Smooth muscle cell of trachea (primary cell): ENCODE results near the gene CTDSP1. TPM values are rescaled to one million over a fixed set of nuclear protein-coding genes. Genes with fewer than 3 reads are reported as not detected.

Experiments used
- total RNA-seq: library from RNA; depleted of rRNA; stranded (reverse); fragments of >200 nt; gene quantifications from 2 replicates; pipeline ENCODE4 v1.2.1, GENCODE V29; 2014

CTDSP1 gene
- 53.4 and 88.0 TPM in 2 replicates for total RNA-seq

DNA sequence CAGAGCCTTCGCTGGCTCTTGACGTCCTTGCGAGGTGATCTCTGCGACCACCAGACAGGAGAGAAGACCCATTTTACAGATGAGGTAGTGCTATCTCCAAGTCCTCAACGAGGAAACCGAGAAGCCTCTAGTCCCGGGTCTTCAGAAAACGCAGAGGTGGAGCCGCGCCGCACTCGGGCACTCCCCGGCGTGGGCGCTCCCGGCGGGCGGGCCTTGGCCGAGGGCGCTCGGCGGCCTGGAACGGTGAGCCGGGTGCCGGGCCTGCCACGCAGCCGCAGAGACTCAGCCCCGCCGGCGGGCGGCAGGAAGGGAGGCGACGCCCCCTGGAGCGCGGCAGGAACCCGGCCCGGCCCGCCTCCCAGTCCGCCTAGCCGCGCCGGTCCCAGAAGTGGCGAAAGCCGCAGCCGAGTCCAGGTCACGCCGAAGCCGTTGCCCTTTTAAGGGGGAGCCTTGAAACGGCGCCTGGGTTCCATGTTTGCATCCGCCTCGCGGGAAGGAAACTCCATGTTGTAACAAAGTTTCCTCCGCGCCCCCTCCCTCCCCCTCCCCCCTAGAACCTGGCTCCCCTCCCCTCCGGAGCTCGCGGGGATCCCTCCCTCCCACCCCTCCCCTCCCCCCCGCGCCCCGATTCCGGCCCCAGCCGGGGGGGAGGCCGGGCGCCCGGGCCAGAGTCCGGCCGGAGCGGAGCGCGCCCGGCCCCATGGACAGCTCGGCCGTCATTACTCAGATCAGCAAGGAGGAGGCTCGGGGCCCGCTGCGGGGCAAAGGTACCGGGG lies at the start of gene CTDSP1:
Gene CTDSP1, plus strand, starts transcription at position 478 of the 776 bp plus-strand sequence. Its CDS starts 223 bp downstream, at position 701.

DNA sequence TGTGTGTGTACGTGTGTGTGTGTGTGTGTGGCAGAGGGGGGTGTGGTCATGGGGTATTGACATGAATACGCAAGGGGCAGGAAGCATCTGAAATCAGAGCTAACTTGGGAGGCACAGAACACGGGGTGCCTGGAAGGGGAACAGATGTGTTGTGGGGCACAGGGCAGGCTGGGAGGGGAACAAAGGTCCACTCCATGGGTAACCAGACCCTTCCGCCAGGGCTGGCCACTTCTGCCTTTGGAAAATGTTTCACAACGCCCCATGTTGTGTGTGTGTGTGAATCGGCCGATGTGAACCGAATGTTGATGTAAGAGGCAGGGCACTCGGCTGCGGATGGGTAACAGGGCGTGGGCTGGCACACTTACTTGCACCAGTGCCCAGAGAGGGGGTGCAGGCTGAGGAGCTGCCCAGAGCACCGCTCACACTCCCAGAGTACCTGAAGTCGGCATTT lies 17.7 kb upstream of the CTDSP1 start, which contains the start of gene SLC11A1:
Gene SLC11A1, plus strand, starts transcription at position 358 of the 451 bp plus-strand sequence. CDS start 96 bp downstream, outside the sequence.

DNA sequence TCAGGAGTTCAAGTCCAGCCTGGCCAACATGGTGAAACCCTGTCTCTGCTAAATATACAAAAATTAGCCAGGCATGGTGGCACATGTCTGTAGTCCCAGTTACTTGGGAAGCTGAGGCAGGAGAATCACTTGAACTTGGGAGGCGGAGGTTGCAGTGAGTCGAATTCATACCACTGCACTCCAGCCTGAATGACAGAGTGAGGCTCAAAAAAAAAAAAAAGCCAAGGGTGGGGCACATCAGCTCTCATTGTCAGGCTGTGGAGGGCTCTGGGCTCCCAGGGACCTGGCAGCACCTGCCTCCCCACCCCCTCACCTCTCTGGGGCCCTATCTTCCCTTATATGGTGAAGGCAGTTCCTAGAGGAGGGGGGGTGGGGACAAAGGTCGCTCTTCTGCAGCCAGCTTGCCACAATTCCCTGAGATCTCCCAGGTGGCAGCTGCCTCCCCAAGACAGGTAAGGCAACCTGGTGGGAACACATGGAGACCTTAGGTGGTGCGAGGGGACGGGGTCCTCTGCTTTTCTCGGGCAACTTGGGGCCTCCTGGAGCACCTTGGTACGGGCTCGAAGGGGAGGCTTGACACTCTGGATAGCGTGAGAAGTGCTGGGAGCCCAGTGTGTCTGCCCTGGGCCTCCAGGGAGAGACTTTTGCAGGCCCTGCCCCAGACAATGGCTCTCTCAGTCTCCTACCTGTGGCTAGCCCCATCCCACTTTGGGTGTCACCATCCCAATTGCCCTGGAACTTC lies 19.2 kb downstream of the CTDSP1 start, which contains the start of gene VIL1:
Gene VIL1, plus strand, starts transcription at position 407 of the 742 bp plus-strand sequence. CDS start 4,656 bp downstream, outside the sequence.

Other genes with a start within 250 kb of the CTDSP1 start
- gene CXCR1, start 232.9 kb upstream of the CTDSP1 start, total RNA-seq = not detected in 2 replicates
- gene ARPC2, start 182.7 kb upstream of the CTDSP1 start, total RNA-seq = 224 and 365 TPM in 2 replicates
- gene GPBAR1, start 138.9 kb upstream of the CTDSP1 start, total RNA-seq = not detected in 2 replicates
- 153 and 157 TPM in 2 replicates for gene AAMP, start 129.7 kb upstream of the CTDSP1 start, total RNA-seq
- gene PNKD, start 129.3 kb upstream of the CTDSP1 start, total RNA-seq = 26.1 and 29.1 TPM in 2 replicates
- 111 and 299 TPM in 2 replicates for gene TMBIM1, start 107.4 kb upstream of the CTDSP1 start, total RNA-seq
- gene CATIP, start 43.0 kb upstream of the CTDSP1 start, total RNA-seq = 0.17 TPM in 1 of 2 replicates, not detected in the other
- gene SLC11A1, start 17.6 kb upstream of the CTDSP1 start, total RNA-seq = under 0.01 and 0.33 TPM in 2 replicates
- gene VIL1, start 19.3 kb downstream of the CTDSP1 start, total RNA-seq = not detected in 2 replicates
- gene USP37, start 168.5 kb downstream of the CTDSP1 start, total RNA-seq = 7.3 and 7.4 TPM in 2 replicates
- 33.4 and 40.7 TPM in 2 replicates for gene CNOT9, start 169.0 kb downstream of the CTDSP1 start, total RNA-seq
- 9.1 and 11.8 TPM in 2 replicates for gene PLCD4, start 208.0 kb downstream of the CTDSP1 start, total RNA-seq